GM10248 (cell line): ENCODE results near the gene ATP11A.

Experiments used
- CTCF ChIA-PET: fragments of 300-600 bp; sonication (Branson Sonifier 250); formaldehyde crosslinking; extraction: SDS; loops from one replicate; lab custom pipeline; 2021; ENCODE audit warnings: antibody characterized with exemption; lab: Yijun Ruan, JAX
- POLR2A ChIA-PET: fragments of 350-650 bp; sonication (Branson Sonifier 250); formaldehyde crosslinking; extraction: SDS; loops from one replicate; lab custom pipeline; 2020; ENCODE audit warnings: antibody characterized with exemption; lab: Yijun Ruan, JAX
- DNase-seq: peaks from one replicate; pipeline ENCODE4 v3.0.0; 2012; ENCODE audit errors: extremely low spot score
- CTCF ChIP-seq: IDR thresholded peaks from 2 replicates; pipeline ENCODE4 v1.5.1; 2012; ENCODE audit warnings: mild to moderate bottlenecking, low read depth; ENCODE audit errors: extremely low read depth, missing control alignments, control extremely low read depth

ATP11A gene

GRCh38 chr13:112653071-112653470 lies 36.8 kb upstream of the ATP11A start:
- TF ChIP-seq CTCF, result no peak
- CTCF ChIA-PET, result interaction anchor here (1.5 to 3.7 kb wide), 3 partner anchors 8 to 221 kb away, joined by 4 to 23 read pairs (median 18); no protein-coding TSS in a partner anchor

GRCh38 chr13:112655913-112656312 lies 33.9 kb upstream of the ATP11A start:
- ChIA-PET POLR2A (no interaction called here), CTCF (interaction anchor here (1.3 kb wide), 1 partner anchor 29 kb away, joined by 4 read pairs; no protein-coding TSS in a partner anchor)
- DNase-seq, result no peak
- TF ChIP-seq CTCF, result no peak

More at GRCh38 chr13:112653071-112653470, 36.8 kb upstream of the ATP11A start:
- DNase-seq, result no peak
- POLR2A ChIA-PET, result no interaction called here

DNA sequence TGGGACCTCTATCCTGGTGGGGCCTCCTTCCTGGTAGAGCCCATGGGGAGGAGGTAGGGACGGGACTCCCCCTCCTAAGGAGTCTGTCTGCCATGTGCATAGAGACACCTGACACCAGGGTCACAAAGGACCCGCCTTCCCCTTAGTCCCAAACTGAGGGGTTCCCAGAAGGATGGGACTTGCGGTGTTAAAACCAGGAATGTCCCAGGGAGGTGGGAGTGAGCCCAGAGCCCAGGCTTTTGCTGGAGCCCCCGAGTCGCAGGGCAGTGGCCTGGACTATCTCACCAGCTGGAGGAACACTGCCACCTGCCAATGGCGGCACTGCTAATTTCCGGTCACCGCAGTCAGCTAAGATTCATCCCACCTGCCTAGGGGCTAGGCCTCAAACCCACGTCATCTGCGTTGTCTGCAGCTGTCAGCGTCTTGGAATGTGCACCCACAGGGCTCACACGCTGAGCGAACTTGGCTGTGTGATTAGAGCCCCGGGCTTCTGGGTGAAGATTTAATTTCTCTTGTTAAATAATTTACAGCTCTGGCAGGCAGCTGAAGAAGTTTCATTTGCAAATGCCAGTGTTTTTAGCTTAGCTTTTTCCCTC lies 31.9 kb upstream of the ATP11A start:
- ChIA-PET POLR2A (no interaction called here), CTCF (interaction anchor here (1.1 to 1.3 kb wide), 2 partner anchors 17 to 19 kb away, joined by 3 to 6 read pairs; no protein-coding TSS in a partner anchor)
- no peak for TF ChIP-seq CTCF
- DNase-seq, result no peak

GRCh38 chr13:112658808-112659207 lies 31.0 kb upstream of the ATP11A start:
- TF ChIP-seq CTCF, result no peak
- POLR2A ChIA-PET, result no interaction called here
- no peak for DNase-seq
- CTCF ChIA-PET, result interaction anchor here (1.0 to 1.3 kb wide), 3 partner anchors 18 to 225 kb away, joined by 3 to 6 read pairs (median 3); no protein-coding TSS in a partner anchor

DNA sequence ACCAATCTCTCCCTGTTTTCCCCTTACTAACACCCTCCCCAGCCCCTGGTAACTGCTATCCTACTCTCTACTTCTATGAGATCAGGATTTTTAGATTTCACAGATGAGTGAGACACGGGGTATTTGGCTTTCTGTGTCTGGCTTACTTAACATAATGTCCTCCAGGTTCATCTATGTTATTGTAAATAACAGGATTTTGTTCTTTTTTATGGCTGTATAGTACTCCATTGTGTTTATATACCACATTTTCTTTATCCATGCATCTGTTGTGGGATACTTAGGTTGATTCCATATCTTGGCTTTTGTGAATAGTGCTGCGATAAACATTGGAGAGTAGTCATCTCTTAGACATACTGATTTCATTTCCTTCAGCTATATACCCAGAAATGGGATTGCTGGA lies 28.5 kb upstream of the ATP11A start:
- POLR2A ChIA-PET, result no interaction called here
- CTCF ChIA-PET, result interaction anchor here (1.3 to 1.4 kb wide), 2 partner anchors 9 to 21 kb away, joined by 3 to 4 read pairs; no protein-coding TSS in a partner anchor
- DNase-seq, result no peak
- no peak for TF ChIP-seq CTCF

- CTCF ChIA-PET, result interaction anchor here (0.8 to 1.0 kb wide), 2 partner anchors 9 to 43 kb away, joined by 3 read pairs; no protein-coding TSS in a partner anchor
- DNase-seq, result no peak
- no peak for TF ChIP-seq CTCF
- POLR2A ChIA-PET, result no interaction called here
Measured at GRCh38 chr13:112664501-112665203, 25.2 kb upstream of the ATP11A start.
